Urinary bladder (tissue), 2 donors: ENCODE measurements around the gene COX20. TPM values are rescaled to one million over a fixed set of nuclear protein-coding genes. Genes with fewer than 3 reads are reported as not detected.

Experiments used
- polyA plus RNA-seq: library from polyadenylated mRNA; stranded (reverse); fragments of 200-250 nt; gene quantifications from one replicate; pipeline ENCODE4 v1.2.3, GENCODE V29; 2013
- total RNA-seq: library from RNA; depleted of rRNA; stranded (reverse); fragments of >200 nt; gene quantifications from one replicate; pipeline ENCODE4 v1.2.3, GENCODE V29; 2014
- donor health status: healthy.

Gene COX20
- total and polyA plus RNA-seq, 2 donors: 48.0 to 62.6 TPM

Other genes with a start within 250 kb of the COX20 start
- 83.0 TPM for gene DESI2, start 182.5 kb upstream of the COX20 start, total RNA-seq
- gene DESI2, start 182.5 kb upstream of the COX20 start, polyA plus RNA-seq: 22.1 TPM
- 440 TPM for gene HNRNPU, start 28.9 kb downstream of the COX20 start, total RNA-seq
- gene HNRNPU, start 28.9 kb downstream of the COX20 start, polyA plus RNA-seq: 200 TPM